Mammary epithelial cell (primary cell): Measurements from ENCODE around the gene GALNT13.

Experiments
- CTCF ChIP-seq, 2 donors: IDR thresholded peaks in 1 of 2; conservative IDR thresholded peaks in 1 of 2; 2 replicates each; pipeline ENCODE4 v1.5.1; 2011 to 2012; ENCODE audit warnings: inconsistent platforms in 2 of 2, low read length in 2 of 2, mild to moderate bottlenecking in 2 of 2, control low read depth in 1 of 2, low read depth in 1 of 2; ENCODE audit not compliant: insufficient read depth in 1 of 2; ENCODE audit errors: extremely low read depth in 1 of 2
- EZH2 ChIP-seq: IDR thresholded peaks from 2 replicates; pipeline ENCODE4 v1.6.1; 2012; ENCODE audit warnings: low read length, inconsistent platforms, borderline replicate concordance

- no peak for TF ChIP-seq CTCF (conservative IDR thresholded peaks at IDR 0.05 in 1 of 2, IDR thresholded peaks at IDR 0.05 in 1 of 2; ENCODE audit: extremely low read depth in 1 of 2, insufficient read depth in 1 of 2, low read depth in 1 of 2, low read length in 2 of 2)
- no peak for TF ChIP-seq EZH2
Measured at GRCh38 chr2:154238252-154238651, 366.5 kb downstream of the GALNT13 start.
